ENCODE measurements around the gene STIL.
"Not testable (repeated sequence)": the region's sequence is repeated elsewhere in the genome, so short reads cannot be mapped to it uniquely, and the experiment has no call there.

Gene STIL

GRCh38 chr1:47319968-47320367 lies 6.0 kb upstream of the STIL start:
- DNase-seq (ENCODE audit: low spot score) = not testable (repeated sequence)

GRCh38 chr1:47317841-47318240 lies 3.9 kb upstream of the STIL start:
- DNase-seq (ENCODE audit: low spot score) = peak; percentile 63

GRCh38 chr1:47309427-47309826 lies 4.5 kb downstream of the STIL start:
- DNase-seq (ENCODE audit: low spot score) = no peak

GRCh38 chr1:47302472-47302871 lies 11.5 kb downstream of the STIL start:
- DNase-seq (ENCODE audit: low spot score) = no peak

- no peak for DNase-seq (ENCODE audit: low spot score)
Observed at GRCh38 chr1:47298025-47298699, 15.8 kb downstream of the STIL start.

- no peak for DNase-seq (ENCODE audit: low spot score)
Observed at GRCh38 chr1:47295579-47295978, 18.4 kb downstream of the STIL start.

GRCh38 chr1:47294863-47295262 lies 19.1 kb downstream of the STIL start:
- not testable (repeated sequence) for DNase-seq (ENCODE audit: low spot score)

- not testable (repeated sequence) for DNase-seq (ENCODE audit: low spot score)
Observed at GRCh38 chr1:47288116-47288515, 25.8 kb downstream of the STIL start.

GRCh38 chr1:47280142-47280541 lies 33.8 kb downstream of the STIL start:
- peak; percentile 4 for DNase-seq (ENCODE audit: low spot score)

- no peak for DNase-seq (ENCODE audit: low spot score)
Observed at GRCh38 chr1:47276850-47277249, 37.1 kb downstream of the STIL start.

GRCh38 chr1:47275811-47276210 lies 38.1 kb downstream of the STIL start:
- DNase-seq (ENCODE audit: low spot score) = not testable (repeated sequence)

GRCh38 chr1:47265529-47265928 lies 48.4 kb downstream of the STIL start:
- DNase-seq (ENCODE audit: low spot score) = not testable (repeated sequence)

- peak; percentile 50 for DNase-seq (ENCODE audit: low spot score)
Observed at GRCh38 chr1:47262787-47263413, 51.0 kb downstream of the STIL start.

- DNase-seq (ENCODE audit: low spot score) = no peak
Observed at GRCh38 chr1:47257224-47257623, 56.7 kb downstream of the STIL start.

GRCh38 chr1:47252795-47253194 lies 61.2 kb downstream of the STIL start:
- no peak for DNase-seq (ENCODE audit: low spot score)

- DNase-seq (ENCODE audit: low spot score) = no peak
Observed at GRCh38 chr1:47252369-47252768, 61.6 kb downstream of the STIL start.

GRCh38 chr1:47249755-47250154 lies 64.2 kb downstream of the STIL start:
- no peak for DNase-seq (ENCODE audit: low spot score)

- no peak for DNase-seq (ENCODE audit: low spot score)
Observed at GRCh38 chr1:47244339-47244862, 69.5 kb downstream of the STIL start.

- no peak for DNase-seq (ENCODE audit: low spot score)
Observed at GRCh38 chr1:47243910-47244309, 70.0 kb downstream of the STIL start.

- no peak for DNase-seq (ENCODE audit: low spot score)
Observed at GRCh38 chr1:47241114-47242113, 72.5 kb downstream of the STIL start.

- DNase-seq (ENCODE audit: low spot score) = no peak
Observed at GRCh38 chr1:47238935-47239592, 74.9 kb downstream of the STIL start.

- peak; percentile 4 for DNase-seq (ENCODE audit: low spot score)
Observed at GRCh38 chr1:47235806-47236205, 78.1 kb downstream of the STIL start.
